Transverse colon (tissue), 4 donors: ENCODE results near the gene NES. TPM values are rescaled to one million over a fixed set of nuclear protein-coding genes. Genes with fewer than 3 reads are reported as not detected.
A peak's percentile ranks its signal among the peaks of the same experiment; 100 is the strongest.

Experiments
- DNase-seq: peaks from one replicate; pipeline ENCODE4 v3.0.0-alpha.2; 2019
- H3K27ac ChIP-seq, 4 donors: fragments of 200-600 bp; sonication (generic); 2 replicates each; pipeline ENCODE4 v1.5.1; 2016 to 2018; ENCODE audit warnings: inconsistent platforms in 4 of 4
- H3K27me3 ChIP-seq: fragments of 200-600 bp; sonication (generic); 2 replicates; pipeline ENCODE4 v1.5.1; 2017; ENCODE audit warnings: inconsistent platforms
- H3K36me3 ChIP-seq, 4 donors: fragments of 200-600 bp; sonication (generic); 2 replicates each; pipeline ENCODE4 v1.5.1; 2017 to 2019; ENCODE audit warnings: inconsistent platforms in 4 of 4
- H3K4me1 ChIP-seq, 4 donors: fragments of 200-600 bp; sonication (generic); 2 replicates each; pipeline ENCODE4 v1.5.1; 2017 to 2020; ENCODE audit warnings: inconsistent platforms in 4 of 4
- H3K4me3 ChIP-seq, 4 donors: fragments of 200-600 bp; sonication (generic); 1 replicate in 1 of 4; 2 replicates in 3 of 4; pipeline versions ENCODE4 v1.5.1 to v1.6.1; 2017 to 2019; ENCODE audit warnings: inconsistent platforms in 4 of 4
- H3K9me3 ChIP-seq, 2 donors: fragments of 200-600 bp; sonication (generic); 2 replicates each; pipeline ENCODE4 v1.5.1; 2017 to 2019; ENCODE audit warnings: inconsistent platforms in 2 of 2
- EP300 ChIP-seq: sonication (generic); formaldehyde crosslinking; IDR thresholded peaks from one replicate; pipeline ENCODE4 v1.6.1; 2017; ENCODE audit warnings: antibody characterized with exemption, low read depth
- POLR2A ChIP-seq: fragments of 450-650 bp; IDR thresholded peaks from one replicate; pipeline ENCODE4 v1.6.1; 2016; ENCODE audit warnings: antibody characterized with exemption, mild to moderate bottlenecking, moderate library complexity
- POLR2AphosphoS5 ChIP-seq, 3 donors: sonication (generic); formaldehyde crosslinking; IDR thresholded peaks; one replicate each; pipeline ENCODE4 v1.6.1; 2016; ENCODE audit warnings: antibody characterized with exemption in 3 of 3
- WGBS, 2 donors: methylation state at CpG; one replicate each; pipeline ENCODE4 v1.1.5; 2018; ENCODE audit warnings: low coverage in 1 of 2; 5-methylcytosine and 5-hydroxymethylcytosine counted together
- in situ Hi-C, 4 donors: fragments of 200-750 bp; cut with MboI; loops; one replicate each; pipeline versions ENCODE4 v1.15.0 to v1.15.1; 2017; ENCODE audit warnings: low sequenced_read_pairs in 3 of 4, low pct_ligation_motif_present in 1 of 4, low pct_unique_long_range_greater_than_20kb in 1 of 4
- intact Hi-C: fragments of 100-400 bp; cut with DNase I; formaldehyde crosslinking; loops from one replicate; pipeline ENCODE4 v1.15.1; 2023; ENCODE audit warnings: low total_unique reads
- total RNA-seq, 4 donors: library from RNA; depleted of rRNA; stranded (reverse); fragments of >200 nt; gene quantifications; one replicate each; pipeline ENCODE4 v1.1.0, GENCODE V29; 2016
- TF ChIP-seq, protein P1 (sequence below), 5 experiments: fragments of 200-600 bp in 3 of 5; fragments of 450-650 bp in 2 of 5; sonication (generic) in 3 of 5; IDR thresholded peaks; 1 replicate in 2 of 5; 2 replicates in 3 of 5; pipeline ENCODE4 v1.5.1; 2016 to 2017; ENCODE audit warnings: antibody characterized with exemption in 5 of 5, inconsistent platforms in 3 of 5, mild to moderate bottlenecking in 2 of 5, moderate library complexity in 1 of 5

Gene NES
- total RNA-seq, 4 donors from 2014 or later, result 3.3 to 15.5 (median 5.5) TPM

DNA sequence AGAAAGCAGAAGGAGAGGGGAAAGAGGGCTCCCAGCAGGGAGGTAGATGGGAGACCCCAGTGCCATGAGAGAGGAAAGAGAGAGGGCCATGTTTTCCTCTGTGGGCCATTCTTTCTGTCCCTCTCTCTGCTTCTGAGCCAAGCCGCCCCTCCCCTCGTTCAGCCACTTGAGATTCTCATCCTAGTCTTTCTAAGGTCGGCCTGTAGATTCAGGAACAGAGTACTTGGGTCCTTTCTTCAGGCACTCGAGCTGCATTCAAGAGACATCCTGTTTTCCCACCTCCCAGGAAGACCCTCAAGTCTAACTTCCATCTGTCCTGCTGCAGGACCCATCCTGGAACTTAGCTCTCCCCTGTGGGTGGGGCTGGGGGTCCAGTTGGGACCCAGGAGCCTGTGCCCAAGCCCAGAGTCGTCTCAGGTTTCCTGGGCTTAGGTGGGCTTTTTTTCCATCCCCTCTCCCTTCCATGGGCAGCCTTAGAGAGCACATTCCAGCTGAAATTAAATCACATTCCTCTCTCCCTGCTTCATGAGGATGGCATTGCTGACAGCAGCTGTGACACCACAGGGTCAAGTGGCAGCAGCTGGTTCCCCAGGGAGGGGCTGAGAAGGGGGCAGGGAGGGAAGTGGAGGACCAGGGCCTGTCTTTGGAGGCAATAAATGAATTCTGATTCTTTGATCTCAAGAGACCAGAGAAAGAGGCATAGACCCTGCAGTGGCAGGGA, 13.0 kb downstream of the NES start:
- intact Hi-C loops, result no loop called here
- Histone ChIP-seq H3K4me1 (peaks cover 52 to 93% (median 68%) of the 10 kb centered on the region in 4 donors), H3K27ac (peak overlapping the region; percentile 72 to 89 (median 87)), H3K4me3 (no peak overlapping the region), H3K9me3 (no peaks in the 10 kb centered on the region), H3K36me3 (no peaks in the 10 kb centered on the region), H3K27me3 (no peaks in the 10 kb centered on the region)
- DNase-seq, result no peak
- 40% methylated on average over 5 of the region's 5 CpGs; no CpG with 5 or more reads in 1 of the 2 donors for WGBS, 2 donors
- TF ChIP-seq POLR2A, result no peak
- TF ChIP-seq POLR2AphosphoS5 (IDR thresholded peaks at IDR 0.05), result peak in 1 of 3 donors; percentile 27
- in situ Hi-C loops, result no loop called here

DNA sequence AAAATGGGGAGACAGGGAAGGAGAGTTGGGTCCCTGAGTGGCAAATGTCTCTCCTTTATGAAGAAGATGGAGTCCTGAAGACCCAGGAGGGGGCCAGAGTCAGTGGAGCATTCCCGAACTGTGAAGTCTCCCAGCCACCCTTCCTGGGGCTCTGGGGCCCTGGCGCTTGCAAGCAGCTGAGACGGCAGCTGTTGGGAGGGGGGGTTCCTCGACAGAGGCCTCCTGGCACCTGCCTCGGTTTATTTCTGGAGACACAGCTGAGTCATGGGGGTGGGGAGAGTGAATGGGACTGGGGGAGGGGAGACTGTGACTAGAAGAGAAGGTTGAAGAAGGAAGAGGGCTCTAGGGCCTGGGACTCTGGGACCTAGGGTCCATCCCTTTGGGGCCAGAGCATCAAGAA, 14.0 kb downstream of the NES start:
- Histone ChIP-seq H3K36me3 (no peaks in the 10 kb centered on the region), H3K27me3 (no peaks in the 10 kb centered on the region), H3K9me3 (no peaks in the 10 kb centered on the region), H3K4me3 (no peak overlapping the region), H3K4me1 (peaks cover 50 to 87% (median 65%) of the 10 kb centered on the region in 4 donors), H3K27ac (peak overlapping the region; percentile 72 to 89 (median 87))
- intact Hi-C loops (no loop called here), in situ Hi-C loops (no loop called here)
- TF ChIP-seq EP300, result no peak
- TF ChIP-seq, protein P1, sequence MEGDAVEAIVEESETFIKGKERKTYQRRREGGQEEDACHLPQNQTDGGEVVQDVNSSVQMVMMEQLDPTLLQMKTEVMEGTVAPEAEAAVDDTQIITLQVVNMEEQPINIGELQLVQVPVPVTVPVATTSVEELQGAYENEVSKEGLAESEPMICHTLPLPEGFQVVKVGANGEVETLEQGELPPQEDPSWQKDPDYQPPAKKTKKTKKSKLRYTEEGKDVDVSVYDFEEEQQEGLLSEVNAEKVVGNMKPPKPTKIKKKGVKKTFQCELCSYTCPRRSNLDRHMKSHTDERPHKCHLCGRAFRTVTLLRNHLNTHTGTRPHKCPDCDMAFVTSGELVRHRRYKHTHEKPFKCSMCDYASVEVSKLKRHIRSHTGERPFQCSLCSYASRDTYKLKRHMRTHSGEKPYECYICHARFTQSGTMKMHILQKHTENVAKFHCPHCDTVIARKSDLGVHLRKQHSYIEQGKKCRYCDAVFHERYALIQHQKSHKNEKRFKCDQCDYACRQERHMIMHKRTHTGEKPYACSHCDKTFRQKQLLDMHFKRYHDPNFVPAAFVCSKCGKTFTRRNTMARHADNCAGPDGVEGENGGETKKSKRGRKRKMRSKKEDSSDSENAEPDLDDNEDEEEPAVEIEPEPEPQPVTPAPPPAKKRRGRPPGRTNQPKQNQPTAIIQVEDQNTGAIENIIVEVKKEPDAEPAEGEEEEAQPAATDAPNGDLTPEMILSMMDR (IDR thresholded peaks at IDR 0.05), result no peak
- TF ChIP-seq POLR2AphosphoS5 (IDR thresholded peaks at IDR 0.05), result no peak
- TF ChIP-seq POLR2A, result no peak
- no peak for DNase-seq
- 47 to 50% methylated on average over 2 to 5 of the region's 5 CpGs for WGBS, 2 donors

- H3K4me1 ChIP-seq, result peaks cover 47 to 87% (median 65%) of the 10 kb centered on the region in 4 donors
- DNase-seq, result no peak
- H3K27me3 ChIP-seq, result no peaks in the 10 kb centered on the region
- TF ChIP-seq, protein P1 (IDR thresholded peaks at IDR 0.05), result no peak
- TF ChIP-seq POLR2AphosphoS5 (IDR thresholded peaks at IDR 0.05), result no peak
- H3K36me3 ChIP-seq, result no peaks in the 10 kb centered on the region
- WGBS, 2 donors, result 73% methylated on average over 5 of the region's 5 CpGs; no CpG with 5 or more reads in 1 of the 2 donors
- H3K9me3 ChIP-seq, result no peaks in the 10 kb centered on the region
- no peak overlapping the region for H3K4me3 ChIP-seq
- intact Hi-C loops (no loop called here), in situ Hi-C loops (no loop called here)
- H3K27ac ChIP-seq, result peak overlapping the region; percentile 72 to 89 (median 87)
Observed at GRCh38 chr1:156662800-156663055, 14.5 kb downstream of the NES start.

DNA sequence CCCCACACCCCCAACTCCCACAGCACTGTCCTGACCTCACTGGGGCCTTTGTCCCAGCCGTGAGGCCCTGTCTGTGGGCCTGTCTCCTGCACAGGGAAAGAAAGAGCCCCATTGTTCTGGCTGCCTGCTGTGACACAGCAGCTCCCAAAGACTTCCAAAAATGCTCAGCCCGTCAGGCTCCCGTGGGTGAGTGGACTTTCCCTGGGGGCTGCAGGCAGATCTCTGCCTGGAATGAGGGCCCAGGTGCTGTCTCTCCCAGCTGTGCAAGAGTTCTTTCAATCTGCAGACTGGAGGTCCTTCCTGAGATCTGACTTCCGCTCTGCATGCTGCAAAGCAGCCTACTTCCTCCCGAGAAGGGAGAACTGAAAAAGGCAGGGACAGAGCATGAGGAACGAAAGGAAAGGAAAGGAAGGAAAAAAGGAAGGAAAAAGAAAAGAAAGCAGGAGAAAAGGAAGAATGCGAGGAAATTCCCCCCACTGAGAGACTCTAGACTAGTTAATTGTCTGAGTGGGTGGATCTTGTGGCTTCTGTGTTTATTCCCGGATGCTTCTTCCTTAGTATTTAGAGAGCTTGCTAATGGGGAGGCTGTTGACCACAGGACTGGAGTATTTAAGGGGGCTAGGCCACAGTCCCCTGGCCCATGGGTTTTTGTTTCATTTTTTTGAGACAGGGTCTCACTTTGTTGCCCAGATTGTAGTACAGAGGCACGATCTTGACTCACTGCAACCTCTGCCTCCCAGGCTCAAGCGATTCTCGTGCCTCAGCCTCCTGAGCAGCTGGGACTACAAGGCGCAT, 15.0 kb downstream of the NES start:
- H3K9me3 ChIP-seq, result no peaks in the 10 kb centered on the region
- 58 to 61% methylated on average over 6 to 12 of the region's 12 CpGs for WGBS, 2 donors
- H3K4me1 ChIP-seq, result peaks cover 47 to 88% (median 69%) of the 10 kb centered on the region in 4 donors
- no peaks in the 10 kb centered on the region for H3K36me3 ChIP-seq
- DNase-seq, result no peak
- H3K27ac ChIP-seq, result peak overlapping the region; percentile 72 to 89 (median 87)
- no peaks in the 10 kb centered on the region for H3K27me3 ChIP-seq
- TF ChIP-seq POLR2A (no peak), POLR2AphosphoS5 (IDR thresholded peaks at IDR 0.05) (no peak), EP300 (no peak)
- TF ChIP-seq, protein P1 (IDR thresholded peaks at IDR 0.05), result no peak
- intact Hi-C loops, result no loop called here
- H3K4me3 ChIP-seq, result no peak overlapping the region
- in situ Hi-C loops, result no loop called here
